Parathyroid adenoma (tissue), 2 donors: ENCODE results near the gene PCBP3.

ENCODE experiments used
- H2AFZ ChIP-seq: fragments of 300-600 bp; sonication (generic); one replicate; pipeline ENCODE4 v1.7.0; 2017; ENCODE audit warnings: antibody characterized with exemption, mild to moderate bottlenecking
- H3K27ac ChIP-seq: fragments of 300-600 bp; sonication (generic); one replicate; pipeline ENCODE4 v1.7.0; 2017
- H3K27me3 ChIP-seq: fragments of 300-600 bp; sonication (generic); one replicate; pipeline ENCODE4 v1.7.0; 2017; ENCODE audit warnings: low read length; ENCODE audit not compliant: control insufficient read depth, insufficient read depth
- H3K36me3 ChIP-seq: fragments of 300-600 bp; sonication (generic); one replicate; pipeline ENCODE4 v1.7.0; 2017; ENCODE audit warnings: low read length; ENCODE audit not compliant: control insufficient read depth, insufficient read depth
- H3K4me1 ChIP-seq: fragments of 300-600 bp; sonication (generic); one replicate; pipeline ENCODE4 v1.7.0; 2017; ENCODE audit warnings: control low read depth
- H3K4me2 ChIP-seq: fragments of 300-600 bp; sonication (generic); one replicate; pipeline ENCODE4 v1.7.0; 2017; ENCODE audit warnings: low read length
- H3K4me3 ChIP-seq: fragments of 300-600 bp; sonication (generic); one replicate; pipeline ENCODE4 v1.7.0; 2017; ENCODE audit warnings: low read depth, low read length
- H3K79me2 ChIP-seq: fragments of 300-600 bp; sonication (generic); one replicate; pipeline ENCODE4 v1.7.0; 2017; ENCODE audit warnings: control low read depth
- H3K9ac ChIP-seq: fragments of 300-600 bp; sonication (generic); one replicate; pipeline ENCODE4 v1.7.0; 2017; ENCODE audit warnings: mild to moderate bottlenecking
- H3K9me3 ChIP-seq: fragments of 300-600 bp; sonication (generic); one replicate; pipeline ENCODE4 v1.7.0; 2017; ENCODE audit warnings: low read length; ENCODE audit not compliant: control insufficient read depth
- TF ChIP-seq, protein P1 (sequence below): fragments of 300-600 bp; sonication (generic); IDR thresholded peaks from one replicate; pipeline ENCODE4 v1.7.0; 2017; ENCODE audit warnings: antibody characterized with exemption, mild to moderate bottlenecking
- donor health status: primary hyperparathyroidism.

The PCBP3 gene

DNA sequence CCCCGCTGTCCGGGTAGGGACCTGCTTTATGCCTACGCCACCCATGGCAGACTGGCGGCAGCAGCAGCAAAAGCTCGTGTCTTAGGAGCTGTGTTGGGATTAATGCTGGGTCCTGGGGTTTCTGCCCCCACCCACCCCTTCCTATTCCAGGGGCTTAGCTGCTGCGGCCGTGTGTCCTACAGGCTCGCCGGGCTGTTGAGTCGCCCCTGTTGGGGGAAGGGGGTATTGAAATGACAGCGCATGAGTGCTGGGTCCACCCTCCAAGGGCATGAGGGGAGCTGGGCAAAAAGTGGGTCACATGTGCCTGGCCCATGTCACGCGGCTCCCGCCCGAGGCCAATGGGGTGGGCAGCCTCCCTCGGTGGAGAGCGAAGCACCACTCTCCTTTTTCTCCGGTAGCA, 219.7 kb downstream of the PCBP3 start:
- no peak overlapping the region for H2AFZ ChIP-seq
- H3K9me3 ChIP-seq = no peaks in the 10 kb centered on the region
- no peaks in the 10 kb centered on the region for H3K4me1 ChIP-seq
- H3K4me2 ChIP-seq = no peak overlapping the region
- no peak overlapping the region for H3K4me3 ChIP-seq
- no peaks in the 10 kb centered on the region for H3K79me2 ChIP-seq
- no peak overlapping the region for H3K27ac ChIP-seq
- H3K27me3 ChIP-seq = no peaks in the 10 kb centered on the region
- no peaks in the 10 kb centered on the region for H3K36me3 ChIP-seq
- TF ChIP-seq, protein P1, sequence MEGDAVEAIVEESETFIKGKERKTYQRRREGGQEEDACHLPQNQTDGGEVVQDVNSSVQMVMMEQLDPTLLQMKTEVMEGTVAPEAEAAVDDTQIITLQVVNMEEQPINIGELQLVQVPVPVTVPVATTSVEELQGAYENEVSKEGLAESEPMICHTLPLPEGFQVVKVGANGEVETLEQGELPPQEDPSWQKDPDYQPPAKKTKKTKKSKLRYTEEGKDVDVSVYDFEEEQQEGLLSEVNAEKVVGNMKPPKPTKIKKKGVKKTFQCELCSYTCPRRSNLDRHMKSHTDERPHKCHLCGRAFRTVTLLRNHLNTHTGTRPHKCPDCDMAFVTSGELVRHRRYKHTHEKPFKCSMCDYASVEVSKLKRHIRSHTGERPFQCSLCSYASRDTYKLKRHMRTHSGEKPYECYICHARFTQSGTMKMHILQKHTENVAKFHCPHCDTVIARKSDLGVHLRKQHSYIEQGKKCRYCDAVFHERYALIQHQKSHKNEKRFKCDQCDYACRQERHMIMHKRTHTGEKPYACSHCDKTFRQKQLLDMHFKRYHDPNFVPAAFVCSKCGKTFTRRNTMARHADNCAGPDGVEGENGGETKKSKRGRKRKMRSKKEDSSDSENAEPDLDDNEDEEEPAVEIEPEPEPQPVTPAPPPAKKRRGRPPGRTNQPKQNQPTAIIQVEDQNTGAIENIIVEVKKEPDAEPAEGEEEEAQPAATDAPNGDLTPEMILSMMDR = no peak
- H3K9ac ChIP-seq = no peak overlapping the region

DNA sequence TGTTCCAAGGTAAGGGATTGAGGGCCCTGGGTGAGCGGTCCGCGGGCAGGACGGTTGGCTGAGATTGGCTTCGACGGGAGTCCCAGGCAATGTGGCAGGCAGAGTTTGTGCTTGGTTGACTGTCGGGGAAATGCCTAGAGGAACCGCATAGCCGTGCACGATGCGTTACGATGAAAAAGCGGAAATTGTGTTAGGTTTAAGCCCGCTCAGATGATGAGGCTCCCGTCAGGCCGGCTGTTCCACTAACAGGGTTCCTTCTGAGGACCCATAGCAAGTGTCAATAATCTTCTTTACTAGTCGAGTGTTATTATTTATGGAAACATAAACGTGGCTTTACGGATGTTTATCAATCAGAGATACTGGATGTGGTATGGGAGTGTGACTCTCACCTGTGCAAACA, 220.2 kb downstream of the PCBP3 start:
- H3K27ac ChIP-seq = no peak overlapping the region
- no peaks in the 10 kb centered on the region for H3K27me3 ChIP-seq
- no peaks in the 10 kb centered on the region for H3K4me1 ChIP-seq
- H3K4me3 ChIP-seq = no peak overlapping the region
- TF ChIP-seq, protein P1 = no peak
- H3K9ac ChIP-seq = no peak overlapping the region
- no peaks in the 10 kb centered on the region for H3K79me2 ChIP-seq
- H2AFZ ChIP-seq = no peak overlapping the region
- H3K9me3 ChIP-seq = no peaks in the 10 kb centered on the region
- H3K4me2 ChIP-seq = no peak overlapping the region
- no peaks in the 10 kb centered on the region for H3K36me3 ChIP-seq

DNA sequence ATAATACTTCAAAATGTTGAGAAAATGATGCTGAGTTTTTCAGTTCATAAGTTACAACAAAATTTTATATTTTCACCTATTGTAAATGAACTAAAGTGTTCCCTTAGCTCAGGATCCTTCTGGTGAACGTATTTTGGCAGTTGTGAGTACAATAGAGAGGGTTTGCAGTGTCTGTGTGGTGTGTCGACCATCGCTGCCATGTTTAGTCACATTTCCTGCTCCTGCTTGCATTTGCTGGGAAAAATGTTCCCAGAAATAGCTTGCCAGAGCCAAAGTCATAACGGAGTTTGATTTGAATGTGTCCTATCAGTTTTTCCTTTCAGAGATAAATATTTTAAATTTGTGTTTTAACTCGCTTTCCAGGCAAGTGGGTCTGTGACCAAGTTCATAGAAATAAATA, 220.9 kb downstream of the PCBP3 start:
- no peaks in the 10 kb centered on the region for H3K9me3 ChIP-seq
- no peak overlapping the region for H3K27ac ChIP-seq
- H3K4me2 ChIP-seq = no peak overlapping the region
- no peaks in the 10 kb centered on the region for H3K27me3 ChIP-seq
- no peak overlapping the region for H3K9ac ChIP-seq
- H3K4me1 ChIP-seq = no peaks in the 10 kb centered on the region
- H3K4me3 ChIP-seq = no peak overlapping the region
- no peak overlapping the region for H2AFZ ChIP-seq
- no peaks in the 10 kb centered on the region for H3K36me3 ChIP-seq
- TF ChIP-seq, protein P1 = no peak
- no peaks in the 10 kb centered on the region for H3K79me2 ChIP-seq

DNA sequence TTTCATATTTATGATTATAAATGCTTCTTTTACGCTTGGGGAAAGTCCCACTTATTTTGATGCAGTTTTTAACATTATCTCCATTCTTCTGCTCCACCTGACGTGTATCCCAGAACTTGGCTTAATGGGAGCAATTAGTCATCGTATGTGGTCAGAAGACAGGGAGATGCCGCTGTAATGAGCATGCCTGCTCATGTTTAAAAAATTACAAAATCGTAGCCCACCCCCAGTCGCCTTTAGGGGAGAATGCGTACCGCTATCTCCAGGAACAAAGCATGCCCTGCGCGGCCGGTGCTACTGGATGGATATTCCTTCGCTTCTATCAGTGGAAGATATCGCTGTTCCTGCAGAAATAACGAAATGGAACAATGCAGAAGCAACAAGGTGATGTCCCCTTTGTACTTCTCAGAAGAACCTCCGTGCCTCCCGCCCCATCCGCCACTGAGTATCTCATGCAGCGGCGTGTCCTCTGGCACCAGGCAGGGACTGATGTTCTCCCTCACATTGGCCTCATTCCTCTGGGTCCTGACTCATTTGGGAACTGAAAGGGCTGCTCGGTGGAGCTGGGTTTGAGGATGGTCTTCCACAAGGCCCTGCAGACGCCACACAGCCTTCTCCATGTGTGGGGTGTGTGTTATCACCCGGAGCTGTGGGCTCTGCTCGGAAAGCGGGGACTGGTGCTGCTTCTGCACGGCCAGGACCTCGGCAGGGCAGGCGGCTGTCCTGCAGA, 221.7 kb downstream of the PCBP3 start:
- Histone ChIP-seq H3K79me2 (no peaks in the 10 kb centered on the region), H3K9ac (no peak overlapping the region), H3K4me2 (no peak overlapping the region), H3K4me3 (no peak overlapping the region), H3K36me3 (no peaks in the 10 kb centered on the region), H3K27me3 (no peaks in the 10 kb centered on the region), H3K27ac (no peak overlapping the region), H3K9me3 (no peaks in the 10 kb centered on the region), H3K4me1 (no peaks in the 10 kb centered on the region), H2AFZ (no peak overlapping the region)
- TF ChIP-seq, protein P1 = no peak

DNA sequence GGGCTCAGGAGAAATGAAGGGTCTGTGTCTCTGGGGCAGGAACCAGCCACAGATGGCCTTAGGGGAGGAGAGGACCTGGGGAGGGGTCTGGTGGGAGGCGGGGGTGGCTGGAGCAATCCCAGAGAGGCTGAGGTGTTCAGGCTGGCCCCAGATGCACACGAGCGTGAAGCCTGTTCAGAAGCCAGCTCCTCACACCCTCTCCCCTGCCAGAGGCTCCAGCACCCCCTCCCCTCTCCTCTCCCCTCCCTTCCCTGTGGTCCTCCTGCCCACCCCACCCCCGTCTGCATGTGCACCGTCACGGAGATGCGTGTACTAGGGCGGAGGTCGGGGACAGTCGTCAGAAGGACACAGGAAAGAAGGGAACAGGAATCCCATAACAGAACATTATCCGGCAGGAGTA, 223.0 kb downstream of the PCBP3 start:
- no peaks in the 10 kb centered on the region for H3K36me3 ChIP-seq
- H3K4me1 ChIP-seq = no peaks in the 10 kb centered on the region
- no peak overlapping the region for H2AFZ ChIP-seq
- H3K9ac ChIP-seq = no peak overlapping the region
- no peaks in the 10 kb centered on the region for H3K27me3 ChIP-seq
- no peaks in the 10 kb centered on the region for H3K9me3 ChIP-seq
- H3K4me2 ChIP-seq = no peak overlapping the region
- H3K27ac ChIP-seq = no peak overlapping the region
- H3K4me3 ChIP-seq = no peak overlapping the region
- H3K79me2 ChIP-seq = no peaks in the 10 kb centered on the region
- TF ChIP-seq, protein P1 = no peak
